Activated CD8-positive, alpha-beta T cell treated with anti-CD3 and anti-CD28 coated beads for 36 hours (primary cell): ENCODE data around the gene TMEM43. TPM values are rescaled to one million over a fixed set of nuclear protein-coding genes. Genes with fewer than 3 reads are reported as not detected.

Experiments used
- ATAC-seq: fragments of 200-7000 bp; cut with Tn5 transposase; one replicate; pipeline ENCODE4 v1.10.0; 2021; ENCODE audit warnings: mild to moderate bottlenecking, moderate library complexity
- CTCF ChIA-PET: fragments of 350-600 bp; sonication (Branson Sonifier 250); formaldehyde crosslinking; loops from one replicate; lab custom pipeline; 2021; ENCODE audit warnings: antibody characterized with exemption; lab: Charles Lee
- POLR2A ChIA-PET: fragments of 350-600 bp; sonication (Branson Sonifier 250); formaldehyde crosslinking; loops from one replicate; lab custom pipeline; 2021; ENCODE audit warnings: antibody characterized with exemption; lab: Charles Lee
- DNase-seq: peaks from one replicate; pipeline ENCODE4 v3.0.0-alpha.2; 2020
- H3K27ac Mint-ChIP-seq: one replicate; pipeline ENCODE4 v1.8.0; 2021; ENCODE audit warnings: mild to moderate bottlenecking, mixed read lengths
- H3K27me3 Mint-ChIP-seq: one replicate; pipeline ENCODE4 v1.8.0; 2021; ENCODE audit warnings: mixed read lengths
- H3K36me3 Mint-ChIP-seq: one replicate; pipeline ENCODE4 v1.8.0; 2021; ENCODE audit warnings: low read depth, mixed read lengths
- H3K4me1 Mint-ChIP-seq: one replicate; pipeline ENCODE4 v1.8.0; 2021; ENCODE audit warnings: low read depth, mixed read lengths
- H3K4me3 Mint-ChIP-seq: one replicate; pipeline ENCODE4 v1.8.0; 2021; ENCODE audit warnings: mild to moderate bottlenecking, moderate library complexity, mixed read lengths
- H3K9me3 Mint-ChIP-seq: one replicate; pipeline ENCODE4 v1.8.0; 2021; ENCODE audit warnings: mixed read lengths
- intact Hi-C: fragments of 100-400 bp; cut with micrococcal nuclease; formaldehyde crosslinking; loops from one replicate; pipeline ENCODE4 v1.10.0; 2022
- total RNA-seq, 2 experiments: library from RNA; stranded (reverse); gene quantifications; one replicate each; pipeline ENCODE4 v1.2.3, GENCODE V29; 2021
- TF ChIP-seq, protein P1 (sequence below): fragments of 200-600 bp; IDR thresholded peaks from one replicate; pipeline ENCODE4 v1.8.0; 2022; ENCODE audit warnings: antibody characterized with exemption, mild to moderate bottlenecking

Gene TMEM43
- total RNA-seq, 2 experiments from 2014 or later = 19.7 to 20.2 TPM

DNA sequence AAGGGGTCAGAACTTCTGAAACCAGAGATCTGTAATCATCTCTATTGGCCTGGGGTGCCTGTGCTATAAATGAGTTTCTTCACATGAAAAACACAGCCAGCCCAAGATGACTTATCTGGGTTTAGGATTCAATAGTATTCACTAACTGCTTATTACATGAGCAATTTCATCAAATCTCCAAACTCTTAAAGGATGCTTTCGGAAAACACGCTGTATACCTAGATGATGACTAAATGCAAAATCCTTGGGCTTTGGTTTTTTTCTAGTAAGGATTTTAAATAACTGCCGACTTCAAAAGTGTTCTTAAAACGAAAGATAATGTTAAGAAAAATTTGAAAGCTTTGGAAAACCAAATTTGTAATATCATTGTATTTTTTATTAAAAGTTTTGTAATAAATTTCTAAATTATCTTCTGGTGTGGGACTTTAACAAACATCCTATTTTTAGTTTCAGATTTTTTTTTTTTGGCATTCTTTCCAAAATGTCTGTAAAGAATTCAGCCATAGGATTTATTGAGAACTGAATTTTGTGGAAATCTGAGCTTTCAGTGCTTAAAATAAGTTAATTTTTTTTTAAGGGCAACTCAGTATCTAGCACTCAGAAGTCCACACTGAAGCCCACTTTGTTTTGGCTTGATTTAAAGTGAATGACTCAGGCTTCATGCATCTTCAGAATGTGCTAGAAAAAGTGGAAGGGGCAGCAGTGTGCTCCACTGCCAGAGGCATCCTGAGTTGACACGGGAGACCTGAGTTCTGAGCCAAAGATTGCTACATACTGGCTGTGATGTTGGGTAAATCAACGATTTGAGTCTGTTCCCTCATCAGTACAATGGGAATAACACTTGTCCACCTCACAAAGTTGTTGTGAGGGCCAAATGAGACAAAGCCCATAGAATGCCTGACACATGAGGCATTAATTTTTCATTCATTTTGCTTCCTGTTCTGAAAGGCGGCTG lies 18.7 kb downstream of the TMEM43 start:
- ATAC-seq (no peak), DNase-seq (no peak)
- ChIA-PET POLR2A (interaction anchor here (0.7 to 3.7 kb wide), 3 partner anchors 10 to 878 kb away, joined by 3 to 23 read pairs (median 11); partner anchors contain the start of genes CHCHD4 and TMEM43), CTCF (interaction anchor here (0.9 to 2.7 kb wide), 5 partner anchors 18 to 259 kb away, joined by 3 to 12 read pairs (median 4); partner anchors contain the start of genes CHCHD4 and TMEM43)
- intact Hi-C loops = loop anchor here (2.0 to 5.0 kb wide), 2 partner anchors 19 to 34 kb away; partner anchors contain the start of genes CHCHD4, LSM3, TMEM43 and XPC
- Mint-ChIP-seq H3K27ac (peak overlapping the region; percentile 87), H3K4me1 (peaks cover 43% of the 10 kb centered on the region), H3K4me3 (no peak overlapping the region), H3K36me3 (peaks cover 21% of the 10 kb centered on the region), H3K9me3 (no peaks in the 10 kb centered on the region), H3K27me3 (no peaks in the 10 kb centered on the region)
- TF ChIP-seq, protein P1, sequence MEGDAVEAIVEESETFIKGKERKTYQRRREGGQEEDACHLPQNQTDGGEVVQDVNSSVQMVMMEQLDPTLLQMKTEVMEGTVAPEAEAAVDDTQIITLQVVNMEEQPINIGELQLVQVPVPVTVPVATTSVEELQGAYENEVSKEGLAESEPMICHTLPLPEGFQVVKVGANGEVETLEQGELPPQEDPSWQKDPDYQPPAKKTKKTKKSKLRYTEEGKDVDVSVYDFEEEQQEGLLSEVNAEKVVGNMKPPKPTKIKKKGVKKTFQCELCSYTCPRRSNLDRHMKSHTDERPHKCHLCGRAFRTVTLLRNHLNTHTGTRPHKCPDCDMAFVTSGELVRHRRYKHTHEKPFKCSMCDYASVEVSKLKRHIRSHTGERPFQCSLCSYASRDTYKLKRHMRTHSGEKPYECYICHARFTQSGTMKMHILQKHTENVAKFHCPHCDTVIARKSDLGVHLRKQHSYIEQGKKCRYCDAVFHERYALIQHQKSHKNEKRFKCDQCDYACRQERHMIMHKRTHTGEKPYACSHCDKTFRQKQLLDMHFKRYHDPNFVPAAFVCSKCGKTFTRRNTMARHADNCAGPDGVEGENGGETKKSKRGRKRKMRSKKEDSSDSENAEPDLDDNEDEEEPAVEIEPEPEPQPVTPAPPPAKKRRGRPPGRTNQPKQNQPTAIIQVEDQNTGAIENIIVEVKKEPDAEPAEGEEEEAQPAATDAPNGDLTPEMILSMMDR = no peak

DNA sequence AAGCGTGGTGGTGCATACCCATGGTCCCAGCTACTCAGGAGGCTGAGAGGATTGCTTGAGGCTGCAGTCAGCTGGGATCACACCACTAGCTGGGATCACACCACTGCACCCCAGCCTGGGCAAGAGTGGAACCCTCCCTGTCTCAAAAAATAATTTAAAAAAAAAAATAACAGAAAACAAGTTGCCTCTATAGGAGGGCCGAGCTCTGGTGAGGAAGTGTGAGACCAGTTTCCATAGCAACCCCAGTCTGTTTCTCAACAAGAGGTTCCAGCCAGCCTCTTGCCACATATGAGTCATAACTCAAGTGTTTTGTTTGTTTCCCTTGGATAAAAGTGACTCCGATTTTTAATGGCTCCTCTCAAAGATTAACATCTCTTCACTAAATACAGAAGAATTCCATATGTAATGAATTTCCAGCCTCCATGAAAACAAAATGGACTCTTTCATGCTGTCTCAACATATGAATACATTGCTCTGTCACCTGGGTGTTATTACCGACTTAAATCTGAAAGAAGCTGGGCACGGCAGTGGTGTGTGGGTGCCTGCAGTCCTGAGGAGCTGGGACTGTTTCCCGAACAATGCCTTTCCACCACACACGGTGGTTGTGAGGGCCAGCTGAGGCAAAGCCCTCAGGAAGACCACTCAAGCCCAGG lies 19.7 kb downstream of the TMEM43 start:
- POLR2A ChIA-PET = interaction anchor here (0.6 to 3.7 kb wide), 8 partner anchors 9 to 507 kb away, joined by 3 to 23 read pairs (median 4); partner anchors contain the start of genes CCDC174, CHCHD4, LSM3 and TMEM43
- intact Hi-C loops = loop anchor here (2.0 to 5.0 kb wide), 2 partner anchors 20 to 33 kb away; partner anchors contain the start of genes CHCHD4, LSM3, TMEM43 and XPC
- peaks cover 21% of the 10 kb centered on the region for H3K36me3 Mint-ChIP-seq
- TF ChIP-seq, protein P1 = no peak
- DNase-seq (peak; percentile 76), ATAC-seq (peak; percentile 84)
- peaks cover 43% of the 10 kb centered on the region for H3K4me1 Mint-ChIP-seq
- H3K27me3 Mint-ChIP-seq = no peaks in the 10 kb centered on the region
- H3K9me3 Mint-ChIP-seq = no peaks in the 10 kb centered on the region
- H3K27ac Mint-ChIP-seq = peak overlapping the region; percentile 87
- H3K4me3 Mint-ChIP-seq = peak overlapping the region; percentile 38
- CTCF ChIA-PET = interaction anchor here (1.3 to 2.7 kb wide), 5 partner anchors 19 to 260 kb away, joined by 3 to 12 read pairs (median 4); partner anchors contain the start of genes CHCHD4 and TMEM43

DNA sequence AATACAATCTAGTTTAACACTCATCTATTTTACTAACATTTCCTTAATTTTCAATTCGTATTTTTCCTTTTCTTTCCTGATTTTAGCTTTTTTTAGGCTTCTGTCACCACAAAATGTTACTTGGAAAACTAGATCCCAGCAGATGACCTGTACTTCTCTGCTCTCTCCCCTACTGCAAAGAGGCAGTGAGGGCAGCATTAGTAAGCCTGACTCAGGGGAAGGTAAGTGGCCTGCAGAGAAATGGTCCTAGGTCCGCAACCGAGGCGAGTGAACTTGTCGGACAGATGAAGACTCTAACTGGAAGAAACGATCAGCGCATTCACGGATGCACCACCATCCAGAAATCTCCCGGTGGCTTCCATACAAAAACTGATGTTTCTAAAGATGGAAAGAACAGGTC lies 20.4 kb downstream of the TMEM43 start:
- ATAC-seq (no peak), DNase-seq (no peak)
- intact Hi-C loops = loop anchor here (2.0 kb wide), 1 partner anchor 20 kb away; the partner anchor contains the start of genes CHCHD4 and TMEM43
- Mint-ChIP-seq H3K27me3 (no peaks in the 10 kb centered on the region), H3K36me3 (peaks cover 21% of the 10 kb centered on the region), H3K9me3 (no peaks in the 10 kb centered on the region), H3K4me3 (no peak overlapping the region), H3K27ac (peak overlapping the region; percentile 76), H3K4me1 (peaks cover 43% of the 10 kb centered on the region)
- TF ChIP-seq, protein P1 = no peak
- POLR2A ChIA-PET = interaction anchor here (0.6 to 3.7 kb wide), 8 partner anchors 8 to 506 kb away, joined by 3 to 23 read pairs (median 4); partner anchors contain the start of genes CCDC174, CHCHD4, LSM3 and TMEM43
- CTCF ChIA-PET = interaction anchor here (1.3 to 2.7 kb wide), 4 partner anchors 20 to 249 kb away, joined by 3 to 12 read pairs (median 4); partner anchors contain the start of genes CHCHD4 and TMEM43

DNA sequence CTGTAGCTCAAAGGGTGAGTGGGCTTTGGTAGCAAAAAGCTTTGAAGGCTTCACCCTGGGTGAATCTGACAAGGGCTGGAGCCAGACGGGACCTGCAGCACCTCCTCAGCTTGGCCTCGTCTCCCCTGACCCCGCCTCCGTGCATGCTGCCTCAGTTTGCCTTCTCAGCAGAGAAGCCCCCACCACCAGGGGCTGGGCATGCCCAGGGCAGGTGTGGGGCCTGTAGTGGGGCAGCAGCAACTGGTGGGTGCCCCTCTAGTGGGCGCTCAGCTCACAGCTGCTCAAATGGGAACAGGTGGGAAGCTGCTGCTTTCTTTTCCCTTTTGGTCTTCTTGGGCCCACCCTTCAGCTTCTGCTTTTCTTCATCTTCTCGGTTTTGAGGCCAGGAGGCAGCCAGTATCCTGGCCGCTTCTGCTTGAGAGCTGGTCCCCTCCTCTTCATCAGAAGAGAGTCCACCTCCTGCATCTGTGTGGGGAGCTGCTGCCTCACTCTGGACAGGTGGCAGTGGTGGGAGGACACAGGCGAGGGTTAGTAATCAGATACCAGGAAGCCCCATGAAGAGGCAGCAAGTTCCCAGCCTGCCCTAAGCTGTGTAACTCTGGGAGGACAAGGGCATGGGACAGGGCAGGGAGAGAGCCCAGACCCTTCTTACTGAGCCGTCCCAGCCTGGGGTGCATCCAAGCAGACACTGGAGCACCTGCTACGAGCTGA lies 21.0 kb downstream of the TMEM43 start:
- intact Hi-C loops = loop anchor here (2.0 kb wide), 1 partner anchor 21 kb away; the partner anchor contains the start of genes CHCHD4 and TMEM43
- TF ChIP-seq, protein P1 = no peak
- Mint-ChIP-seq H3K36me3 (peaks cover 21% of the 10 kb centered on the region), H3K9me3 (no peaks in the 10 kb centered on the region), H3K4me3 (no peak overlapping the region), H3K4me1 (peaks cover 43% of the 10 kb centered on the region), H3K27me3 (no peaks in the 10 kb centered on the region), H3K27ac (peak overlapping the region; percentile 76)
- no peak for DNase-seq
- POLR2A ChIA-PET = interaction anchor here (0.8 to 3.7 kb wide), 6 partner anchors 10 to 505 kb away, joined by 3 to 23 read pairs (median 4); partner anchors contain the start of genes CCDC174, CHCHD4, LSM3 and TMEM43
- no peak for ATAC-seq
- CTCF ChIA-PET = interaction anchor here (1.1 to 2.7 kb wide), 3 partner anchors 20 to 34 kb away, joined by 3 to 12 read pairs (median 4); partner anchors contain the start of genes CHCHD4 and TMEM43
